HG03571 (cell line): Measurements from ENCODE around the gene TMEM9.

Source experiments
- ATAC-seq: cut with Tn5 transposase; IDR thresholded peaks from one replicate; pipeline ENCODE4 v1.9.1; 2021; ENCODE audit not compliant: unreplicated experiment

TMEM9 gene

GRCh38 chr1:201154389-201155165 lies at the start of gene TMEM9:
TSS of gene TMEM9 (minus strand) at chr1:201154474. CDS start at chr1:201153923, 551 bp downstream.
- peak; percentile 97 for ATAC-seq

- no peak for ATAC-seq
These were observed 44.3 kb upstream of the TMEM9 start for GRCh38 chr1:201198598-201198997.

- no peak for ATAC-seq
These were observed 39.8 kb upstream of the TMEM9 start for GRCh38 chr1:201194046-201194445.

- no peak for ATAC-seq
These were observed 38.1 kb upstream of the TMEM9 start for GRCh38 chr1:201192261-201192788.

GRCh38 chr1:201191653-201192260 lies 37.5 kb upstream of the TMEM9 start:
- ATAC-seq, result no peak

- ATAC-seq, result no peak
These were observed 36.4 kb upstream of the TMEM9 start, which contains the start of gene IGFN1 for GRCh38 chr1:201190624-201191051. TSS of gene IGFN1 (plus strand) at chr1:201190824. CDS start at chr1:201193294, 2,470 bp downstream.

GRCh38 chr1:201190005-201190404 lies 35.7 kb upstream of the TMEM9 start:
- ATAC-seq, result no peak

GRCh38 chr1:201189085-201189484 lies 34.8 kb upstream of the TMEM9 start:
- ATAC-seq, result no peak

- ATAC-seq, result no peak
These were observed 31.9 kb upstream of the TMEM9 start for GRCh38 chr1:201186192-201186591.

- ATAC-seq, result no peak
These were observed 31.4 kb upstream of the TMEM9 start for GRCh38 chr1:201185527-201186128.

- ATAC-seq, result no peak
These were observed 30.8 kb upstream of the TMEM9 start for GRCh38 chr1:201185123-201185453.

GRCh38 chr1:201184307-201185122 lies 30.2 kb upstream of the TMEM9 start:
- no peak for ATAC-seq

GRCh38 chr1:201183753-201184152 lies 29.5 kb upstream of the TMEM9 start:
- ATAC-seq, result no peak

GRCh38 chr1:201183209-201183608 lies 28.9 kb upstream of the TMEM9 start:
- no peak for ATAC-seq

GRCh38 chr1:201181726-201182125 lies 27.5 kb upstream of the TMEM9 start:
- no peak for ATAC-seq

- no peak for ATAC-seq
These were observed 27.0 kb upstream of the TMEM9 start for GRCh38 chr1:201181323-201181722.

GRCh38 chr1:201180901-201181300 lies 26.6 kb upstream of the TMEM9 start:
- no peak for ATAC-seq

- ATAC-seq, result no peak
These were observed 25.9 kb upstream of the TMEM9 start for GRCh38 chr1:201180141-201180540.

- ATAC-seq, result no peak
These were observed 24.4 kb upstream of the TMEM9 start for GRCh38 chr1:201178718-201179117.

GRCh38 chr1:201176940-201177339 lies 22.7 kb upstream of the TMEM9 start:
- ATAC-seq, result no peak
